ENCODE measurements around the gene RSL1D1.

RSL1D1 gene

DNA sequence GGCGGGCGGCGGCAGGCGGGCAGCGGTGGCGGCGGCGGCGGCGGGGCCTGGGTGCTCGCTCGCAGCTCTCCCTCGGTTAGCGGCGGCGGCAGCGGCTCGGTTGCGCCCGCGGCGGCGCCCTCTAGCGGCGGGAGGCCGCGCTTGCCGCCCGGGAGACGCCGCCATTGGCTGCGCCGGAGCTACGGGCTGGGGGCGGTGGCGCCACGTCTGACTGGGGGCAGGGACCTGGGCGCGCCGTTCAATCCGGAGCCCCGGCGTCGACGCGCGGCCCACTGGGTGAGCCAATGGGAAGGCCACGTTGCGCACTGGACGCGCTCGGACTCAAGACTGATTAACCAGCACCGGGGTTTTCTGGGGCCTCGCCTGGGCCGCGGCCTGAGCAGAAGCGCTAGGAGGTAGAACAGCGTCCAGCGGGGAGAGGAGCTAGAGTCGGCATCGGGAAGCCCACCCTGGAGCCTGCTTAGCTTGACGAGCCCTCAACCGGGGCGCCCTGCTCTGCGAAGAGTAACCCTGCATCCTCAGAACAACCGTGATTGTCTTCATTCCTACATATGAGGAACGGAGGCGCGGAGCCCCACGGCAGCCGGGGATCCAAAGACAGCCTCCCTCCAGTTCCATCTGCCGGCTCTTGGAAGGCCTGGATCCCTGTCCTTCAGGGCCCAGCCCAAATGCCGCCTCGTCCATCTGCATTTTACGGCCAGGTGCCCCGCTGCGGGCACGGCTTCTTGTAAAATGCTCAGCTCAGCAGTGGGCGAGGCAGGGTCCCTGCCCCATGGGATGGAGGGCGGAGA lies 54.0 kb downstream of the RSL1D1 start, which contains the start of gene ZC3H7A:
TSS of gene ZC3H7A (minus strand) at position 93 of the 791 bp plus-strand sequence. CDS start 14,904 bp downstream, outside the sequence.
- peak within 1 kb of the TSS; percentile 86 for H3K27ac ChIP-seq
- no peak for TF ChIP-seq ZFX (IDR thresholded peaks at IDR 0.05; ENCODE audit: borderline replicate concordance)
- TF ChIP-seq, protein P1, sequence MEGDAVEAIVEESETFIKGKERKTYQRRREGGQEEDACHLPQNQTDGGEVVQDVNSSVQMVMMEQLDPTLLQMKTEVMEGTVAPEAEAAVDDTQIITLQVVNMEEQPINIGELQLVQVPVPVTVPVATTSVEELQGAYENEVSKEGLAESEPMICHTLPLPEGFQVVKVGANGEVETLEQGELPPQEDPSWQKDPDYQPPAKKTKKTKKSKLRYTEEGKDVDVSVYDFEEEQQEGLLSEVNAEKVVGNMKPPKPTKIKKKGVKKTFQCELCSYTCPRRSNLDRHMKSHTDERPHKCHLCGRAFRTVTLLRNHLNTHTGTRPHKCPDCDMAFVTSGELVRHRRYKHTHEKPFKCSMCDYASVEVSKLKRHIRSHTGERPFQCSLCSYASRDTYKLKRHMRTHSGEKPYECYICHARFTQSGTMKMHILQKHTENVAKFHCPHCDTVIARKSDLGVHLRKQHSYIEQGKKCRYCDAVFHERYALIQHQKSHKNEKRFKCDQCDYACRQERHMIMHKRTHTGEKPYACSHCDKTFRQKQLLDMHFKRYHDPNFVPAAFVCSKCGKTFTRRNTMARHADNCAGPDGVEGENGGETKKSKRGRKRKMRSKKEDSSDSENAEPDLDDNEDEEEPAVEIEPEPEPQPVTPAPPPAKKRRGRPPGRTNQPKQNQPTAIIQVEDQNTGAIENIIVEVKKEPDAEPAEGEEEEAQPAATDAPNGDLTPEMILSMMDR (IDR thresholded peaks at IDR 0.05): peak; percentile 98

DNA sequence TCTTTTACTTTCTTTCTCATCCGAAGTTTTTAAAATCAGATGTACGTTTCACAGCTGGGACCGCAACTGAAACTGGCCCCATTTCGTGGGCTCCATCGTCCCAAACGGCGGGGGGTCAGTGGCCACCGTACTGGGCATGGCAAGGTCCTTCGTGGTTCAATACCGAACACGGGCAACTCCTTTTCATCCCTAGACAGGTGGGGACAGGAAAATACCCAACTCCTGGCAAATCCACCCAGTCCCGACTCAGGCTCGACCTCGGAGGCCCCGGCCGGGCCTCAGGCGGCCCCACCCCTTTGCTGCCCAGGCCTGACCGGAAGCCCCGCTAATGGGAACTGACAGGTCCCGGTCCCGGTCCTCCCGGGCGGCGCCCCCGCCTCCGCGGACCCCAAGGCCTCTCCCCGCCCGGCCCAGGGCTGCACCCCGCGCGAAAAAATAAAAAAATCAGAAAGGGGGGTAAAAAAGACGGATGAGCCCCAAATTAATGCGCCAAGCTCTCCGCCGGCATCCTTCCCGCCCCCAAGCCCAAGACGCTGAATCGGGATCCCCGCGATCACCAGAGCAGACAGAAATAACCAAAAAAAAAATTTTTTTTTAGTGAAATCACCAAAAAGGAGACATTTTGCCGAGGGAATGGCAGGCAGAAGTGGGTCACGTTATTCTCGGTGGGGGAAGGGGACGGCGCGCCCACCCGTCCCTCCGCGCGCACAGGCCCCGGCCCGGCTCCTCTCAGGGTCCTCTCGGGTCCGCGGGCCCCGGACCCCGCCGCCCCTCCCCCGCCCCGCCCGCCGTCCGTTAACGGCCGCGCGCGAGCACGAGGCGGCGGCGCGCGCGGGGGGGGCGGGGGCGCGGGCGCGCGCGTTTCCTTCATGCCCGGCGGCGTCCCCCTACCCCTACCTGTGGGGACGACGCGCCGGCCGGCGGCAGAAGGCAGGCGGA lies 54.8 kb downstream of the RSL1D1 start:
- H3K27ac ChIP-seq: peak overlapping the region; percentile 86
- TF ChIP-seq, protein P1 (IDR thresholded peaks at IDR 0.05): no peak
- no peak for TF ChIP-seq ZFX (IDR thresholded peaks at IDR 0.05; ENCODE audit: borderline replicate concordance)

DNA sequence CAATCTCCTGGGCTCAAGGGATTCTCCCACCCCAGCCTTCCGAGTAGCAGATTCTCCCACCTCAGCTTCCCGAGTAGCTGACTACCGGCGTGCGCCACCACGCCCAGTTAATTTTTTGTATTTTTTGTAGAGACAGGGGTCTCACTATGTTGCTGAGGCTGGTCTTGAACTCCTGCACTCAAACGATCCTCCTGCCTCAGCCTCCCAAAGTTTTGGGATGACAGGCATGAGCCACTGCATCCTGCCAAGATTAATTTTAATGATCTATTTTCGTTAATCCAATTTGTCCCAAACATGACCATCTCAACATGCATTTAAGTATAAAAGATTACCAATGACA lies 55.5 kb downstream of the RSL1D1 start:
- peak overlapping the region; percentile 86 for H3K27ac ChIP-seq
- TF ChIP-seq ZFX (IDR thresholded peaks at IDR 0.05; ENCODE audit: borderline replicate concordance): no peak
- TF ChIP-seq, protein P1 (IDR thresholded peaks at IDR 0.05): no peak

DNA sequence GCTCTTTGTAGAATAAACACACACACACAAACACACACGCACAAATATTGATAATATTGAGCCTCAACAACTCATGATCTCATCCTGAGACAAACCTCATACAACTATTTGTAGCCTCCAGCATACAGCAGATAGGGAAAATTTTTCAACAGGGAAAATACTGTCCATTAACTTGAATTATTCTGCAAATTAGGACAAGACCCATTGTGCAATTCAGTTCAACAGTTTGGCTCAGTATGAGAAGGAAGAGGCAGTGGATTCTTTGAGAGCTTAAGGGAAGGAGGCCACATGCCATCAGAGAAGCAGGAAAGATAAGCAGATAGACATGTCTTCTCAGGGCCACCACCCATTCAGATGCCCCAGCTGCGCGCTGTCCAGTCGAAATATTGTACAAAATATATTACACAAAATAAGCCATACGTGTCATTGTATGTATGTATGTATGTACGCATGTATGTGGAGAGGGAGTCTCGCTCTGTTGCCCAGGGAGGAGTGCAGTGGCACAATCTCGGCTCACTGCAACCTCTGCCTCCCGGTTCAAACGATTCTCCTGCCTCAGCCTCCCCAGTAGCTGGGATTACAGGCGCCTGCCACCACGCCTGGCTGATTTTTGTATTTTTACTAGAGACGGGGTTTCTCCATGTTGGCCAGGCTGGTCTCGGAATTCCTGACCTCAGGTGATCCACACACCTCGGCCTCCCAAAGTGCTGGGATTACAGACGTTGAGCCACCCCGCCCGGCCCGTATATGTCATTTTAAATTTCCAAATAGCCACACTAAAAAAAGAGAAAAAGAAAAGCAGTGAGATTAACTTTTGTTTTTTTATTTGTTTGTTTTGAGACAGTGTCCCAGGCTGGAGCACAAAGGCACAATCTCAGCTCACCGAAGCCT lies 56.1 kb downstream of the RSL1D1 start:
- TF ChIP-seq ZFX (IDR thresholded peaks at IDR 0.05; ENCODE audit: borderline replicate concordance): no peak
- TF ChIP-seq, protein P1 (IDR thresholded peaks at IDR 0.05): no peak
- peak overlapping the region; percentile 86 for H3K27ac ChIP-seq

DNA sequence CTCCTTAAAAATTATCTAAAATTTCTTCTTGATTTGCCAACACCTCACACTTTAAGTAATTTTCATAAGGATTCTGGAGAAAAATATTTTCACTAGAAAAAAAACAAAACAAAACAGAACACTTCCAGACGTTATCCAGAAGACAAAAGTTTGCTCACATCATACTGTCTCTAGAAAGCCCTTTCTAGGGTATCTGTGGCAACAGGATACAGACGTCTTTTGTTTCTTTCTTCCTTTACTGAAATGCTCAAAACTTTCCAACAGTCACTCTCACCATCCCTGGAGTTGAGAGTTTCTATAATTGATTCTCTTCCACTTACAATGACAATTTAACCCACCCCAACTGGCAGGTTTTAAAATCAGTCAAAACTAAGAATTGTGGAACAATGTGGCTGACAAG lies 56.9 kb downstream of the RSL1D1 start:
- peak overlapping the region; percentile 45; the same call in 1 of the 2 replicates for H3K27ac ChIP-seq
- TF ChIP-seq, protein P1 (IDR thresholded peaks at IDR 0.05): no peak
- TF ChIP-seq ZFX (IDR thresholded peaks at IDR 0.05; ENCODE audit: borderline replicate concordance): no peak

DNA sequence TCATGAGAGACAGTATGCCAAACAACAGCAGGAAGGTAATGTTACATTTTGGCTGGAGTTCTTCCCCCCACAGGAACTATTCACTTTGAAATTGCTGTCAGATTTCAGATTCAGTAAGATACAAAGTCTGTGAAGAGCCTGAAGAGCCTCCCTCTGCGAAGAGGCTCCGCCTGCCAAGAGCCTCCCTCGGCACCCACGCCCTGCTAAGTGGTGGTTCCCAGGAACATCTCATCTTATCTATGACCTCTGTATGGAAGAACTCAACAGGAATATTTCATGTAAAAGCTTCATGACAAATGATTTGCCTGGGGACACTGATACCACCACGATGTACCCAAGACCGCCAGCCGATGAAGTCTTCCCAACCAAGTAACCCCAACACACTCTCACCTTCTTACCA lies 57.5 kb downstream of the RSL1D1 start:
- peak overlapping the region; percentile 45 for H3K27ac ChIP-seq
- TF ChIP-seq, protein P1 (IDR thresholded peaks at IDR 0.05): no peak
- no peak for TF ChIP-seq ZFX (IDR thresholded peaks at IDR 0.05; ENCODE audit: borderline replicate concordance)

All from 22Rv1 (cell line).